GM10266 (cell line): Measurements from ENCODE around the gene PI3.
"Not testable (repeated sequence)": the region's sequence is repeated elsewhere in the genome, so short reads cannot be mapped to it uniquely, and the experiment has no call there.

Source experiments
- DNase-seq: peaks from one replicate; pipeline ENCODE4 v3.0.0; 2012; ENCODE audit errors: extremely low spot score
- TF ChIP-seq, protein P1 (sequence below): IDR thresholded peaks from 2 replicates; pipeline ENCODE4 v1.5.1; 2012; ENCODE audit warnings: mild to moderate bottlenecking, low read depth; ENCODE audit not compliant: control insufficient read depth, insufficient read depth; ENCODE audit errors: missing control alignments

PI3 gene, protein sequence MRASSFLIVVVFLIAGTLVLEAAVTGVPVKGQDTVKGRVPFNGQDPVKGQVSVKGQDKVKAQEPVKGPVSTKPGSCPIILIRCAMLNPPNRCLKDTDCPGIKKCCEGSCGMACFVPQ

DNA sequence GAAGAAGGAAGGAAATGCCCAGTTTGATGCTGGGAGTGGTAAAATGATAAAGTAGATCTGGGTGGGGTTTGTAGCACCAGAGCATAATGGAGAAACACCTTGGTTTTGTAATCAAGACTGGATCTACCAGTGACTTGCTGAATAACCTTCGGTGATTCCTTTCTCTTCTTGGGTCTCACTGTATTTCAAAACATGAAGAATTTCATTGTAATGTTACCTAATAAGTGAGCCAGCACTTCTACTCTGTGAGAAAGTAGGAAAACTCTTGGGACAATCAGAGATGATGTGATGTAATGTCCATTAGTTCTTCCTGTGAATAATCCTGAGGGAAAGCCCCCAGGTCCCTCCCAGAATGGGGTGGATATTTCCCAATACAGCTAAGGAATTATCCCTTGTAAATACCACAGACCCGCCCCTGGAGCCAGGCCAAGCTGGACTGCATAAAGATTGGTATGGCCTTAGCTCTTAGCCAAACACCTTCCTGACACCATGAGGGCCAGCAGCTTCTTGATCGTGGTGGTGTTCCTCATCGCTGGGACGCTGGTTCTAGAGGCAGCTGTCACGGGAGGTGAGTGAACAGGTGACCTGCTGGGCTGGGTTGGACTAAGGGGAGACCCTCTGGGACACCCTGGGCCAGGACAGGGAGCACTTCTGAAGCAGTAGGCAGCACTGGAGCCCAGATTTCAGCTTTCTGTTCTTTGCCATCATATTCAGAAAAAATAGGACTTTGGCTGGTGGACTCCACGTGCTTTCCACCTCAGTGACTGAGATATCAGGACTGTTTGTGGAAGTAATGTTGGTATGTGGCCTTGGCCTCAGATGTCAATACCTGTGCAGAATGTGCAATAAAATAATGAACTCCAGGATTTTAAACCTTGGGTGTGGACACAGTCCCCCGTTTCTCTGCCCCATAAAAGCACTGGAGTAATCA is at the start of gene PI3:
TSS of gene PI3 (plus strand) at position 469 of the 931 bp plus-strand sequence. CDS start at position 490, 21 bp downstream.
- no peak for DNase-seq

DNA sequence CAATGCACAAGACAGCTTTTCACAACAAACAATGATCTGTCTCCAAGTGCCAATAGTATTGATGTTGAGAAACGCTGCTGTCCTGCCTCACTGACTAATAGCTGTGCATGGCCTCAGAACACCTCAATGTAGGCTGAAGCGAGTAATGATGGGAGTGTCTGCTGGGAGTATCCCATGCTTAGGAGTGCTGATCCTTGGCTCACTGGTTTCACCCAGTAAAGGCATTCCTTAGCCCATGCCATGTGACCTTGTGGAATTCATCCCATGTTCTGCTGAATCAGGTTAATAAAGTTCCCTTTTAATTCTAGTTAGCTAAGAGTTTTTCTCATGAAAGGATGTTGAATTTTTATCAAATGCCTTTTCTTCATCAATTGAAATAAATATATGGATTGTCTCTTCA is 46.6 kb upstream of the PI3 start:
- TF ChIP-seq, protein P1, sequence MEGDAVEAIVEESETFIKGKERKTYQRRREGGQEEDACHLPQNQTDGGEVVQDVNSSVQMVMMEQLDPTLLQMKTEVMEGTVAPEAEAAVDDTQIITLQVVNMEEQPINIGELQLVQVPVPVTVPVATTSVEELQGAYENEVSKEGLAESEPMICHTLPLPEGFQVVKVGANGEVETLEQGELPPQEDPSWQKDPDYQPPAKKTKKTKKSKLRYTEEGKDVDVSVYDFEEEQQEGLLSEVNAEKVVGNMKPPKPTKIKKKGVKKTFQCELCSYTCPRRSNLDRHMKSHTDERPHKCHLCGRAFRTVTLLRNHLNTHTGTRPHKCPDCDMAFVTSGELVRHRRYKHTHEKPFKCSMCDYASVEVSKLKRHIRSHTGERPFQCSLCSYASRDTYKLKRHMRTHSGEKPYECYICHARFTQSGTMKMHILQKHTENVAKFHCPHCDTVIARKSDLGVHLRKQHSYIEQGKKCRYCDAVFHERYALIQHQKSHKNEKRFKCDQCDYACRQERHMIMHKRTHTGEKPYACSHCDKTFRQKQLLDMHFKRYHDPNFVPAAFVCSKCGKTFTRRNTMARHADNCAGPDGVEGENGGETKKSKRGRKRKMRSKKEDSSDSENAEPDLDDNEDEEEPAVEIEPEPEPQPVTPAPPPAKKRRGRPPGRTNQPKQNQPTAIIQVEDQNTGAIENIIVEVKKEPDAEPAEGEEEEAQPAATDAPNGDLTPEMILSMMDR = no peak
- DNase-seq = no peak

More for the DNA sequence above, at the start of gene PI3:
- TF ChIP-seq, protein P1 = no peak

DNA sequence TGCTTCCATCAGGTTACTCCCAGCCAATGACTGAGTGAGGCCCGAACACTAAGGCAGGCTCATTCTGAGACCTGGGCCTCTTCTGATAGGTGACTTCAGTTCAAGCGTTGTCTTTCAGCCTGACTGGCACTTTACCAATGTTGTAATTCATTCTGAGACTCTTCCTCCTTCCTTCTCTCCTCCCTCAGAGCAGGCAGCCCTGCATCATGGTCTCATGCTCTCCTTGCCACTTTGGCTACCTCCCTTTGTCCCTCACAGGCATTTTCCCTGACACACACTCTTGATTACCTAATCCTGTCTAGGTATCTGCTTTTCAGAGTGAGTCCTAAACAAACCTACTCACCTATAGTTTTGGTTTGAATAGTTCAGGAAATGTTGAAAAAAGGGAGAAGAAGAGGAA is 37.8 kb upstream of the PI3 start:
- no peak for DNase-seq

DNA sequence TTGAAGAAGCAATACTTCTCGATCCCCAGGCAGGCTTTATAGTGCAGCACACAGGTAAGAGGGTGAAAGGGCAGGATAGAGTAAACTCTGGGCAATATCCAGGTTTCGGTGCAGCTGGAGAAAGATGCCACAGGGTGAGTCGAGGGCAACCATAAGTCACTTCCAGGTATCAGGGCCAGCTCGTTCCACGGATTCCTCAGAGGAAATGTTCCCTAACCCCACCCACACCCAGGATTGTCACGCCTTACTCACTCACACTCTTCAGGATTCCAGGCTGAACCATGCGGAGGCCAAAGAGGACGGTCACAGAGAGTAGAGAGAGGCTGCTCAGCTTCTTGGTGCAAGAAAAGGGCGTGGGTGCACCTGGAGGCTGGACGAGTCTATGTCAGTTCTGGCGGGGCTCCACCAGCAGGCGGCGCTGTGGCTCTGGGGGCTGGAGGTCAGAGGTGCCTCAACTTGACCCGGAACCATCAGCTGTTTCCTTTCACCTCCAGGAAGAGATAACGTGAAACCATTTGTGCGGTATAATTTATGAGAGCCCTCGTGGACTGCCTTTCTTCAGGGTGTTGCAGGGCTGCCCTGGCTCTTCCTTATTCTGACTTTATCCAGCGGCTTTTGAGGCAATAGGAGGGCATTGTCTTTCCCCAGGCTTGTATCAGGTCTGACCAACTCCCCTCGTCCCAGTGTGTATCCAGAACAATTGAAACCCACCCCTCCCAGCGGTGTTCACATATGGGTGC is 36.0 kb upstream of the PI3 start:
- DNase-seq = peak; percentile 50
- TF ChIP-seq, protein P1 = peak; percentile 64

More for the DNA sequence above, 37.8 kb upstream of the PI3 start:
- TF ChIP-seq, protein P1 = no peak

DNA sequence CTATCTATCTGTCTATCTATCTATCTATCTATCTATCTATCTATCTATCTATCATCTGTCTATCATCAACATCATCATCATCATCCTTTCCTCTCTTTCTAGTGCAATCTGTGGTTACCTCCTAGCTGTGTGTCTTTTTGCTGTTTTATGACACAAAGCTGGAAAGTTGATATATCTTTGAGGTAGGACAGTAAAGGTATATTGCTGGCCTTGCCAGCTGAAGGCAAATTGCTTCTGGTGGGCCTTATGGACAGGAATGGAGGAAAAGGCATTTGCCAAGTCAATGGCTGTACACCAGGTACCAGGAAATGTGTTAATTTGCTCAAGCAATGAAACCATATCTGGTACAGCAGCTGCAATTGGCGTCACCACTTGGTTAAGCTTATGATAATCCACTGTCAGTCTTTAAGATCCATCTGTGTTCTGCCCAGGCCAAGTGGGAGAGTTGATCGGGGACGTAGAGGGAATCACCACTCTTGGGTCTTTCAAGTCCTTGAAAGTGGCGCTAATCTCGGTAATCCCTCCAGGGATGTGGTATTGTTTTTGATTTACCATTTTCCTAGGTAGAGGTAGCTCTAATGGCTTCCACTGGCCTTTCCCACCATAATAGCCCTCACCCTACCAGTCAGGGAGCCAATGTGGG is 34.8 kb upstream of the PI3 start:
- not testable (repeated sequence) for DNase-seq

DNA sequence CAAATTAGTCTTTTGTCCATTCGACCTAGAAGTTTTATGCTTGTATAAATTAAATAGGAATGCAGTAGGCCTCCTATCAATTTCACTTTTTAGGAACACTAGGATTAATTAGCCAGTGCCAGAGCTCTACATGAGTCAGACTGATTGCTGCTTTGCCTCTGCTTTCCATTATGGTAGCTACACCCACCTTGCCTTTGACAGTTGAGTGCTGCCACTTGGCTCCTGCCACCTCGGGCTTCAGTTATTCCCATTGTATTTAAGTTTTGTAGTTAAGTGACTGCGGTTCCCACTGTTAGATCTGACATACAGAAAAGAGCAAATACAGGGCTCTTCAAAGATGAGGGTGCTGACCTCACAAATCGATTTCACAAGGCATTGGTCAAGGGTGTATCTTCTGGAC is 33.9 kb upstream of the PI3 start:
- TF ChIP-seq, protein P1 = no peak

DNA sequence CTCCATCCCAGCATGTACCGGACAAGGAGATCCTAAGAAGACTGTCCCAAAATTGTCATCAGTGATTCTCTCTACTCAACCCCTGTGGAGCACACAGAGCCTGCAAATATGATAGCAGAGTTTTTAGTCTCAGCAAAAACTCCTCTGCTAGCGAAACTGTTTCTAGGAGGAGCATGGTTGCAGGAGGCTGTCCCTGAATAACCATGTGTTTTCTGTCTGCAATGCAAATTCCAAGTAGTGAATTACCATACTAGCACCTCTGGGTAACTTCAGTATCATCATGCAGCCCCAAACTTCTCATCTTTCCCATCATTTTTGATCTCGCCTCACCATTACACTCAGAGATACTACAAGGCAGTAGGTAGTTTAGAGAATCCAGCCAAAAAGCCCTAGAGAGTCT is 25.6 kb upstream of the PI3 start:
- no peak for DNase-seq
- TF ChIP-seq, protein P1 = no peak

More for the DNA sequence above, 33.9 kb upstream of the PI3 start:
- no peak for DNase-seq
